Measurements from ENCODE around the gene ACOX1. TPM values are rescaled to one million over a fixed set of nuclear protein-coding genes. Genes with fewer than 3 reads are reported as not detected.

The ACOX1 gene
- total RNA-seq, 1 experiment from 2014 or later: 50.2 TPM

GRCh38 chr17:75985986-75986385, 7.0 kb upstream of the ACOX1 start:
- intact Hi-C loops (cut with micrococcal nuclease): no loop called here

GRCh38 chr17:75983501-75984181, 4.7 kb upstream of the ACOX1 start:
- H3K9me3 ChIP-seq (ENCODE audit: control insufficient read depth in 1 of 2, insufficient read depth in 1 of 2, low read depth in 1 of 2, low read length in 2 of 2): no peaks in the 10 kb centered on the region
- H3K4me2 ChIP-seq (ENCODE audit: low read length): no peak overlapping the region
- H3K4me3 ChIP-seq (replicated peaks in 1 of 2; ENCODE audit: low read depth in 1 of 2, low read length in 2 of 2): no peak overlapping the region
- BruUV-seq (replicated peaks): no TSS peak
- DNase-seq (ENCODE audit: low read depth, low spot score): no peak
- no peak for ATAC-seq
- POLR2A ChIA-PET: no interaction called here
- no peaks in the 10 kb centered on the region for H3K27me3 ChIP-seq (ENCODE audit: insufficient read depth, low read length)
- H3K27ac ChIP-seq (ENCODE audit: low read depth, low read length): no peak overlapping the region
- no peak overlapping the region for H3K9ac ChIP-seq (ENCODE audit: low read length)
- no peaks in the 10 kb centered on the region for H4K20me1 ChIP-seq (ENCODE audit: insufficient read depth)
- CTCF ChIA-PET: interaction anchor here (1.8 kb wide), 2 partner anchors 17 to 19 kb away, joined by 6 to 7 read pairs; partner anchors contain the start of gene CDK3
- intact Hi-C loops (cut with micrococcal nuclease): no loop called here
- no peak overlapping the region for H2AFZ ChIP-seq (ENCODE audit: low read depth, low read length, poor library complexity, severe bottlenecking)
- peaks cover 10 to 33% of the 10 kb centered on the region in 2 experiments for H3K4me1 ChIP-seq (ENCODE audit: control insufficient read depth in 1 of 2, insufficient read depth in 2 of 2, low read length in 2 of 2)
- TF ChIP-seq JUND (IDR thresholded peaks at IDR 0.05): no peak
- no peak for TF ChIP-seq ZFX (IDR thresholded peaks at IDR 0.05)
- no peak for TF ChIP-seq YY1 (IDR thresholded peaks at IDR 0.05; ENCODE audit: extremely low read depth, insufficient replicate concordance, low read depth, low read length)
- TF ChIP-seq ELF1 (IDR thresholded peaks at IDR 0.05; ENCODE audit: borderline replicate concordance, low read depth): no peak
- TF ChIP-seq POLR2AphosphoS5 (IDR thresholded peaks at IDR 0.05; ENCODE audit: low read depth, low read length): no peak
- no peak for TF ChIP-seq POLR2A (IDR thresholded peaks at IDR 0.05; ENCODE audit: borderline replicate concordance, extremely low read depth, insufficient read depth, insufficient read length)
- no peak for TF ChIP-seq CEBPB (IDR thresholded peaks at IDR 0.05; ENCODE audit: low read depth)
- TF ChIP-seq MAX (IDR thresholded peaks at IDR 0.05): no peak
- no peak for TF ChIP-seq EZH2 (IDR thresholded peaks at IDR 0.05)
- no peak for TF ChIP-seq CTCF (IDR thresholded peaks at IDR 0.05 in 2 of 3, conservative IDR thresholded peaks at IDR 0.05 in 1 of 3; ENCODE audit: borderline replicate concordance in 1 of 3, insufficient read depth in 1 of 3, low read depth in 2 of 3, low read length in 2 of 3)
- no peaks in the 10 kb centered on the region for H3K9me2 ChIP-seq (ENCODE audit: insufficient read depth)
- H3K36me3 ChIP-seq (ENCODE audit: control insufficient read depth in 1 of 2, insufficient read depth in 2 of 2, low read length in 2 of 2): no peaks in the 10 kb centered on the region
- RAD21 ChIA-PET (ENCODE audit: low non-redundant PET in 1 of 2, low total read pairs in 2 of 2, uncharacterized antibody in 2 of 2, unreplicated experiment in 2 of 2): no interaction called here
- H3K79me2 ChIP-seq (ENCODE audit: insufficient read depth, low read length): peaks cover 10% of the 10 kb centered on the region; the same call in 1 of the 2 replicates

More at GRCh38 chr17:75985986-75986385, 7.0 kb upstream of the ACOX1 start:
- H3K4me1 ChIP-seq (ENCODE audit: control insufficient read depth in 1 of 2, insufficient read depth in 2 of 2, low read length in 2 of 2): peaks cover 6 to 20% of the 10 kb centered on the region in 2 experiments; a peak in 3 of 4 replicates
- no peaks in the 10 kb centered on the region for H3K36me3 ChIP-seq (ENCODE audit: control insufficient read depth in 1 of 2, insufficient read depth in 2 of 2, low read length in 2 of 2)
- TF ChIP-seq POLR2AphosphoS5 (IDR thresholded peaks at IDR 0.05; ENCODE audit: low read depth, low read length) (no peak), JUND (IDR thresholded peaks at IDR 0.05) (no peak)
- H3K4me2 ChIP-seq (ENCODE audit: low read length): no peak overlapping the region
- no TSS peak for BruUV-seq (replicated peaks)
- H3K27ac ChIP-seq (ENCODE audit: low read depth, low read length): no peak overlapping the region
- no peak overlapping the region for H3K9ac ChIP-seq (ENCODE audit: low read length)
- DNase-seq (ENCODE audit: low read depth, low spot score): no peak
- ChIA-PET CTCF (no interaction called here), POLR2A (no interaction called here), RAD21 (ENCODE audit: low non-redundant PET in 1 of 2, low total read pairs in 2 of 2, uncharacterized antibody in 2 of 2, unreplicated experiment in 2 of 2) (no interaction called here)
- H3K27me3 ChIP-seq (ENCODE audit: insufficient read depth, low read length): no peaks in the 10 kb centered on the region
- H3K9me2 ChIP-seq (ENCODE audit: insufficient read depth): no peaks in the 10 kb centered on the region
- H4K20me1 ChIP-seq (ENCODE audit: insufficient read depth): no peaks in the 10 kb centered on the region
- no peaks in the 10 kb centered on the region for H3K79me2 ChIP-seq (ENCODE audit: insufficient read depth, low read length)
- no peak overlapping the region for H3K4me3 ChIP-seq (replicated peaks in 1 of 2; ENCODE audit: low read depth in 1 of 2, low read length in 2 of 2)
- H3K9me3 ChIP-seq (ENCODE audit: control insufficient read depth in 1 of 2, insufficient read depth in 1 of 2, low read depth in 1 of 2, low read length in 2 of 2): no peaks in the 10 kb centered on the region
- no peak for ATAC-seq
- H2AFZ ChIP-seq (ENCODE audit: low read depth, low read length, poor library complexity, severe bottlenecking): no peak overlapping the region

Measured in HCT116 (cell line).